SK-N-MC (cell line): ENCODE data around the gene KIAA1958.

Experiments
- EZH2 ChIP-seq: fragments of 200-600 bp; sonication (generic); IDR thresholded peaks from one replicate; pipeline ENCODE4 v1.6.1; 2017; ENCODE audit warnings: antibody characterized with exemption
- POLR2AphosphoS5 ChIP-seq: IDR thresholded peaks from 2 replicates; pipeline ENCODE4 v1.6.1; 2012; ENCODE audit warnings: mild to moderate bottlenecking, low read depth, low read length, borderline replicate concordance

- TF ChIP-seq POLR2AphosphoS5 (no peak), EZH2 (no peak)
These were observed 43.4 kb upstream of the KIAA1958 start for GRCh38 chr9:112443200-112443599.
